Activated naive CD8-positive, alpha-beta T cell treated with anti-CD3 and anti-CD28 coated beads for 36 hours (primary cell): ENCODE data around the gene RETREG1. TPM values are rescaled to one million over a fixed set of nuclear protein-coding genes. Genes with fewer than 3 reads are reported as not detected.

ENCODE experiments used
- DNase-seq: peaks from one replicate; pipeline ENCODE4 v3.0.0; 2021
- H3K27ac Mint-ChIP-seq: one replicate; pipeline ENCODE4 v1.8.0; 2022; ENCODE audit warnings: mild to moderate bottlenecking, moderate library complexity, mixed read lengths
- H3K27me3 Mint-ChIP-seq: one replicate; pipeline ENCODE4 v1.8.0; 2022; ENCODE audit warnings: mild to moderate bottlenecking, mixed read lengths
- H3K36me3 Mint-ChIP-seq: one replicate; pipeline ENCODE4 v1.8.0; 2021; ENCODE audit warnings: mild to moderate bottlenecking, mixed read lengths
- H3K4me1 Mint-ChIP-seq: one replicate; pipeline ENCODE4 v1.8.0; 2021; ENCODE audit warnings: mixed read lengths
- H3K4me3 Mint-ChIP-seq: one replicate; pipeline ENCODE4 v1.8.0; 2022; ENCODE audit warnings: mild to moderate bottlenecking, moderate library complexity, mixed read lengths
- H3K9me3 Mint-ChIP-seq: one replicate; pipeline ENCODE4 v1.8.0; 2022; ENCODE audit warnings: mixed read lengths
- total RNA-seq, 2 experiments: library from RNA; stranded (reverse); gene quantifications; one replicate each; pipeline ENCODE4 v1.2.3, GENCODE V29; 2021

The RETREG1 gene
- total RNA-seq, 2 experiments from 2014 or later = 25.1 to 27.3 TPM

DNA sequence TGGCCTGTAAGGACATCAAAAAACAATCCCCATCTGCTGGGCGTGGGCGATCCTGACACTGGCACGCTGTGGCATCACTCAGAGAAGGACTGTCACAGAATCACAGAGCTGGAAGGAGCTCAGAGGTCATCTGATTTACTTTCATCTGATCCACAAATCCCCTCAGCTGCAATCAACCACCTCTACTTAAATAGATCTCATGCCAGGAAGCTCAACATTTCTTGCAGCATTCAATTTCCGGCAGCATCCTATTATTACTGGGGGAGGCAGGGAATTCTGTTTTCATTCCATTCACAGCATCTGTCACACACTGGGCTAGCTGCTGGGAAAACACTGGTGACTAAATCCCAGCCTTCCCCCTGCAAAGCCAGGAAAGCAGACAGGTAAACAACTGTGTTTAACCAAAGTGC lies 38.3 kb downstream of the RETREG1 start:
- Mint-ChIP-seq H3K27me3 (no peaks in the 10 kb centered on the region), H3K36me3 (peaks cover 15% of the 10 kb centered on the region), H3K4me3 (no peak overlapping the region), H3K4me1 (peaks cover 36% of the 10 kb centered on the region), H3K27ac (no peak overlapping the region), H3K9me3 (peaks cover 5% of the 10 kb centered on the region)
- no peak for DNase-seq

DNA sequence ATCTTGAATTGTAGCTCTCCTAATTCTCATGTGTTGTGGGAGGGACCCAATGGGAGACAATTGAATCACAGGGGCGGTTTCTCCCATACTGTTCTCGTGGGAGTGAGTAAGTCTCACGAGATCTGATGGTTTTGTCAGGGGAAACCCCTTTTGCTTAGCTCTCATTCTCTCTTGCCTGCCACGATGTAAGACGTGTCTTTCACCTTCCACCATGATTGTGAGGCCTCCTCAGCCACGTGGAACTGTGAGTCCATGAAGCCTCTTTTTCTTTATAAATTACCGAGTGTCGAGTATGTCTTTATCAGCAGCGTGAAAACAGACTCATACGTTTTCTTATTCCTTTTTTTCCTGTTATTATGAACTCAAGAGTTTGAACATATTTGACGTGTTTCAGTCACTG lies 39.1 kb downstream of the RETREG1 start:
- Mint-ChIP-seq H3K4me1 (peaks cover 34% of the 10 kb centered on the region), H3K4me3 (no peak overlapping the region), H3K36me3 (peaks cover 17% of the 10 kb centered on the region), H3K9me3 (peaks cover 5% of the 10 kb centered on the region), H3K27me3 (no peaks in the 10 kb centered on the region), H3K27ac (no peak overlapping the region)
- peak; percentile 4 for DNase-seq

DNA sequence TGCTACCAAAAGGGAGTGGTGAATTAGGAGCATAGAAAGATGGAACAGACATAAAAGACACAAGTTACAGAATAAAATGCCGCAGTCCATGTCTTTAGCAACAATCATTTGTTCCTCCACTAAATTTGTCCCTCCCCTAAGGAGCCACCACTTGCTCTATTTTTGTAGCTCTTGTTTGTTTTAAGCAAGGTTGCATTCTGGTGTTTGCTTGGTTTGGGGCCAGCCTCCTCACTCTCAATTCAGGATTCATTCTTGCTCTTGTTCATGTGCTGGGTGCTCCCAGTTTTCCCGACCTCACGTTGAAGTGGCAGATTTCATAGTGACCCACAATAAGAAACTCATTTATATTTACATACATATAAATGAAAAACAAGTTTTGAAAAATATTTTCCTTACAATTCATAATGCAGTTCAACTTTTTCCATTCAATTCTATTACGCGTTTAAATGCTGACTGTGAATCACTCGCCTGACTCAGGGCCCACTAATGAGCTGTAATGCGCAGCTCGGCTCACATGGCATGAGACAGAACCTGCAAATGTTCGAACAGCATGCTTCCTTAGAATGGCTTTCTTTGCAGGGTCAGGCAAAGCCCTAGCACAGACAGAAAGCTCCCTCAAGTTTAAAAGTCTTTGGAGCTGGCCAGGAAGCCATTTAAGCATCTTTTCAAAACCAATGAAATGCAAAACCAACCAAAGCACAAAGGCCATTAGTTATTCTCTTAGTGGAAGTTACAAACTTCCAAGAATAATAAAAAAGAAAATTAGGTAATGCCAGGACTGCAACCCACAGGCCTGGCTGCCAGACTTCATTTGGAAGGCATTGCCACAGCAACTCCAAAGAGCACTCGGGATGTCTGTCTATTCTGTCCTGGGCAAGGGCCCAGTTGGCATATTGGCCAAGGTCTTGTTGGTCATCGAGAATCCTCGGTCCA lies 41.7 kb downstream of the RETREG1 start:
- Mint-ChIP-seq H3K27ac (no peak overlapping the region), H3K9me3 (peaks cover 5% of the 10 kb centered on the region), H3K36me3 (peaks cover 19% of the 10 kb centered on the region), H3K4me3 (no peak overlapping the region), H3K4me1 (peaks cover 24% of the 10 kb centered on the region), H3K27me3 (no peaks in the 10 kb centered on the region)
- no peak for DNase-seq

DNA sequence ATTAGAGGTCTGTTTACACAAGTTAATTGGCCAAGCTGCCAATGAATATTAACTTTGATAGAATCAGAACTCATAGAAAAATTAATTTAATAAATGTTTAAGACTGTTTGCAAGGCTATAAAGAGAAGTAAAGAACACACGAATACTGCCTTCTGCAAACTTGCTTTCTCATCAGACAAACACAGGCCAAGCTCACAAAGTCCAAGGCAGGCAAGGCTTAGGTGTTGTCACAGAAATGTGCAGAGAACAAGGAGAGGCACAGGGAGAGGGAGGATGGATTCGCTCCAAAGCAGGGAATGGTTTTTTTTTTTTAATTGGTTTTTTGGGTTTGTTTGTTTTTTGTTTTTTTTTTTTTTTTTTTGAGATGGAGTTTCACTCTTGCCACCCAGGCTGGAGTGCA lies 43.4 kb downstream of the RETREG1 start:
- no peak for DNase-seq
- H3K4me1 Mint-ChIP-seq = peaks cover 20% of the 10 kb centered on the region
- H3K27ac Mint-ChIP-seq = no peak overlapping the region
- no peak overlapping the region for H3K4me3 Mint-ChIP-seq
- H3K9me3 Mint-ChIP-seq = peaks cover 5% of the 10 kb centered on the region
- peaks cover 23% of the 10 kb centered on the region for H3K36me3 Mint-ChIP-seq
- H3K27me3 Mint-ChIP-seq = no peaks in the 10 kb centered on the region

DNA sequence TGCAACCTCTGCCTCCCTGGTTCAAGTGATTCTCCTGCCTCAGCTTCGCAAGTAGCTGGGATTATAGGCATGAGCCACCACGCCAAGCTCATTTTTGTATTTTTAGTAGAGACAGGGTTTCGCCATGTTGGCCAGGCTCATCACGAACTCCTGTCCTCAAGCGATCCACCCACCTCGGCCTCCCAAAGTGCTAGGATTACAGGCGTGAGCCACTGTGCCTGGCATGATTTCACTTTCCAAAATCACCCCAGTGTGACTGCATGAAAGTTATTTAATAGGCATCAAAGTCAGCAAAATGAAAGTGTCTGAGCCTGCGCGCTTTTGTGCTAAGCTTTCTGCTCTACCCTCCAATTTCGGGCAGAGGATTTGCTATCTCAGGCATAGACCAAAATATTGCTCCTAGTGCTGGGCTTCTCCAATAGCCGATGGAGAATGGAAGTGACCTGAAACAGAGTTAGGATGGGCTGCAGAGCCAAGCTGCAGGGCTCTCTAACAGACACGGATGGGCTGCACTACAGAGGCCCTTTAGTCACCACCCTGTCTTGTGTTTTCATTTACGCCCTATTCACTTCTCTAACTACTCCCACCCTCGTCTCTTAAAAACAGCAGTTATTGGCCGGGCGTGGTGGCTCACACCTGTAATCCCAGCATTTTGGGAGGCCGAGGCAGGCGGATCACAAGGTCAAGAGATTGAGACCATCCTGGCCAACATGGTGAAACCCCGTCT lies 44.3 kb downstream of the RETREG1 start:
- no peak overlapping the region for H3K27ac Mint-ChIP-seq
- peaks cover 13% of the 10 kb centered on the region for H3K4me1 Mint-ChIP-seq
- no peak overlapping the region for H3K4me3 Mint-ChIP-seq
- DNase-seq = no peak
- H3K27me3 Mint-ChIP-seq = no peaks in the 10 kb centered on the region
- no peaks in the 10 kb centered on the region for H3K9me3 Mint-ChIP-seq
- H3K36me3 Mint-ChIP-seq = peaks cover 18% of the 10 kb centered on the region

DNA sequence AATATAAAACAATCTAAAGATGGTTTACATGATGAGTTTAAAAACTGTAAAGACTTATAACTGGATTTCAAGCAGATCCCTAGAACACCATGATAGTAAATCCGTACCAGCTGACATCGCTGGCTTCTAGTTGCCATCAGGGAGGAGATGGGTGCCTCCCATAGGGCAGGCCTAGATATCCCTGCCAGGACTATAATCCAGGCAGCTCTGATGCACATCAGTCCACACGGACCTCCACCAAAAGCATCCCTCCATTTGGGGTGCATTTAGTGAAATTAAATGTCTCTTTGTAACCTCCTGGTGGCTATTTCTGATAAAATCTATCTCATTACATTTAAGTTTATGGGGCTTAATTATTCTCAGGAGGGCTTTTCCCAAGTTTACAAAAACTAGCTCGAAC lies 45.8 kb downstream of the RETREG1 start:
- no peak for DNase-seq
- H3K27ac Mint-ChIP-seq = no peak overlapping the region
- H3K27me3 Mint-ChIP-seq = no peaks in the 10 kb centered on the region
- no peak overlapping the region for H3K4me3 Mint-ChIP-seq
- peaks cover 21% of the 10 kb centered on the region for H3K36me3 Mint-ChIP-seq
- H3K9me3 Mint-ChIP-seq = no peaks in the 10 kb centered on the region
- H3K4me1 Mint-ChIP-seq = peaks cover 18% of the 10 kb centered on the region

DNA sequence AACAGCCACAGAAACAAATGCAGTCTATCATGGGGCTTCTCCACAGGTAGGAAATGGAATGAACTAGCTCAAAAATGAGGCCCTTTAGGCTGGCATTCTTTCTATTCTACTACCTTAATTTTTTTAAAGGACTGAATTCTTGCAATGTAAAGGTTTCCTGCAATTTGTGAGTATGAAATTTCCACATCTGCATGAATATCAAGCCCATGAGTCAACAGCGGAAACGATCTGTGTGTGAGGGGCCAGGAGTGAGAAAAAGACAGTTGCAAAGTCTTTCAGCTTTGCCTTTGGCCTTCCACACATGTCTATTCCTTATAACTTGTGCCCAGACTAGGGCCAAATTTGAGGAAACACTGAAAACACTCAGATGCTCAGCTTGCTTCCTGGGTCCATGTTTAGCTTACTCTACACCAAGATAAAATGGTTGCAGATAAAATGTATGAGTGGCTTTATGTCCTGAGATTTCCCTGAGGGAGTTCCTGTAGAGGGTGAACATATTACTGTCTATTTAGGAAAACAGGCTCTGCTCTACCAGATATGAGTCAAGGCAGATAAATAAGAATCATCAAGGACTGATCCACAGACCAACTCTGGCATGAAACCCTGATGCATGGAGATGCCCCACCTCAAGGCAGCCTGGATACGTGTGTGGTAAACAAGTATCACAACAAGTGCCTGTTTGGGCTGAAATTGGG lies 46.5 kb downstream of the RETREG1 start:
- H3K4me1 Mint-ChIP-seq = peaks cover 18% of the 10 kb centered on the region
- no peaks in the 10 kb centered on the region for H3K9me3 Mint-ChIP-seq
- H3K36me3 Mint-ChIP-seq = peaks cover 21% of the 10 kb centered on the region
- no peak overlapping the region for H3K4me3 Mint-ChIP-seq
- DNase-seq = no peak
- H3K27ac Mint-ChIP-seq = no peak overlapping the region
- no peaks in the 10 kb centered on the region for H3K27me3 Mint-ChIP-seq

DNA sequence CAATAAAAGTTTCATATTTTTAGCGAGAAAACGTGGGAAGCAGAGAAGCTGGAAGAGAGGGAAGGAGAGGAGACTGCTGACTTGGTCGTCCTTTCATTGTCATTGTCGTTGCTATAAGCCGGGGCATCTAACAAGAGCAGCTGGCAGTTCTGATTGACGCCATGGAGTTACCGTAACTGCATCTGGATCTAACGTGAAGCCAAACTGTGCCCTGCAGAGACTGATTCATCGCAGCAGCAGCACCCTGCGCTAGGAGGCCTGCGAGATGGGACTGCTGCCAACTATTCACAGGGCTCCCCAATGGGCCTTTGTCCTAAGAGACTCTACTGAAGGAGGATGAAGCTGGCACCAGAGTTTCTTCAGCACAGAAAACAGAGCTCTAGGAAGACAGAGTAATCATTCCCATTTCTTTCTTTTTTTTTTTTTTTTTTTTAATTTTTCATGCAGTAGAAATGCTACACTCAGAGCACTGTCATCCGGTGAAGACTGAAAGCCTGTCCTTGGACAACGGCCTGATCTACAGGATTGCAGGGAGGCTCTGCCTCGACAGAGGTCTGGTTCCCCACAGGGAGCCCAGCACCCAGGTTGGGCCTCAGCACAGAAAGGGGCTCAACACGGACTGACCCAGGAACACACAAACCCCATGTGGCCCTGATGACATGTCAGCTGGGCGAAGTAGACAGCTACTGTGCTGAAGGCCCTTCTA lies 47.8 kb downstream of the RETREG1 start:
- peaks cover 21% of the 10 kb centered on the region for H3K36me3 Mint-ChIP-seq
- DNase-seq = no peak
- no peak overlapping the region for H3K4me3 Mint-ChIP-seq
- H3K27ac Mint-ChIP-seq = no peak overlapping the region
- H3K4me1 Mint-ChIP-seq = peaks cover 12% of the 10 kb centered on the region
- no peaks in the 10 kb centered on the region for H3K27me3 Mint-ChIP-seq
- H3K9me3 Mint-ChIP-seq = no peaks in the 10 kb centered on the region

DNA sequence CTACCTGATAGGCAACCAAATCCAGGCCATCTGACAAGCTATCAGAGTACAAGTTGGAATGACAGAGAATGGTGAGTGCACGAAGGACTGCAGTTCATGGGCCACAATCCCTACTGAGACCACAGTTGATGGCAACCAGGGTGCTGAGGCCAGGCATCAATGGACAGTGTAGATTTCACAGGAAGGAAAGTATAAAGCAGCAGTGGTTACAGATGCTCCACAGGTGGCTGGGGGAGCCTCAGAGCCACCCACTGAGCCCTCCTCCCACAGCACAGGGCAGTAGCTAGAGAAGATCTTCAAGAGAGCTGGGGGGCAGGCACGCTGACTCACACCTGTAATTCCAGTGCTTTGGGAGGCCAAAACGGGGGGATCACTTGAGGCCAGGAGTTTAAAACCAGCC lies 49.4 kb downstream of the RETREG1 start:
- no peak for DNase-seq
- Mint-ChIP-seq H3K27ac (no peak overlapping the region), H3K27me3 (no peaks in the 10 kb centered on the region), H3K9me3 (no peaks in the 10 kb centered on the region), H3K4me3 (no peak overlapping the region), H3K4me1 (peaks cover 10% of the 10 kb centered on the region), H3K36me3 (peaks cover 23% of the 10 kb centered on the region)

DNA sequence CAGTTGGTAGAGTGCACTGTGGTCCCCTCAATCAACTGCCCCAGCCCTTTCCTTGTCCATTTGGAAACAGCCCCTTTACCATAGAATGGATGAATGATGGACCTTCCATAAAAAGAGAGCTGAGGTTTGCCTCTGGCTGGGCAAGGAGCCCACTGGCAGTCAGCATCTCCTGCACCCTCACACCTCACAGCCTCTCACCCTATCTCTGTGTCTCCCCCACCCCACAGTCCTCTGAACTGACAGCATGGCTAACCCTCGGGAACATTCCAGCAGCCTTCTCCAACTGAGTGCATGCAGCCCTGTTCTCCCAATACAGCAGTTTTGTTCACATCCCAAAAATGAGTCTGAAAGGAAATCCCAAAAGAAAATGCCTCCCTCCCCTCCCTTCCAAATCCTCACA lies 51.7 kb downstream of the RETREG1 start:
- H3K4me3 Mint-ChIP-seq = no peak overlapping the region

DNA sequence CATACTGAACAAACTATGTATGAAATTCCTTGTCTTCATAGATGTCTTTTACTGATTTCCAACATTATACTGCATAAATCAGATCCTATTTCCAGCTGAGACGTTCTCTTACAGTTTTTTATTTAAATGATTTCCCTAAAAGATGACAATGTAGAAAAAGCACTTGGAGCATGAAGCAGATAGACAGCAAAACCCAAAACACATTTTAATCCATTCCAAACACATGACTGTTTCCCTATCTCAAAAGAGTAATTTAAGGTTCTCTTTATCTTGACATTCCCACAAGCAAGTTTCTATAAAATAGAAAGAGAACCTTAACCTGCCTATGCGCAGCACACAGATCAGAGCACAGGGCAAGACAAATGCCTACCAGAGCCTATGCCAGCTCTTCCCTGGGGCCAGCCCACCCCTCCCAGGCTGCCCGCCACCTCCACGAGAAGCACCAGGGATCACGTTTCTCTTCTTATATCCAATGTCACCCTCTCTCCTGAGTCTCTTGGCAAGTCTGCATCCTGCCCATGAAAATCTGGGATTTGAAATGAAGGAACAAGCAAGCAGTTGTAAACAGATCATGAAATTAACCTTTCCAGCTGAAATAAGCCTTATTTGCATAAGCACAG lies 52.4 kb downstream of the RETREG1 start:
- no peak overlapping the region for H3K4me3 Mint-ChIP-seq

More for the DNA sequence above, 51.7 kb downstream of the RETREG1 start:
- Mint-ChIP-seq H3K36me3 (peaks cover 26% of the 10 kb centered on the region), H3K4me1 (peaks cover 15% of the 10 kb centered on the region), H3K9me3 (no peaks in the 10 kb centered on the region), H3K27me3 (no peaks in the 10 kb centered on the region), H3K27ac (no peak overlapping the region)
- no peak for DNase-seq

DNA sequence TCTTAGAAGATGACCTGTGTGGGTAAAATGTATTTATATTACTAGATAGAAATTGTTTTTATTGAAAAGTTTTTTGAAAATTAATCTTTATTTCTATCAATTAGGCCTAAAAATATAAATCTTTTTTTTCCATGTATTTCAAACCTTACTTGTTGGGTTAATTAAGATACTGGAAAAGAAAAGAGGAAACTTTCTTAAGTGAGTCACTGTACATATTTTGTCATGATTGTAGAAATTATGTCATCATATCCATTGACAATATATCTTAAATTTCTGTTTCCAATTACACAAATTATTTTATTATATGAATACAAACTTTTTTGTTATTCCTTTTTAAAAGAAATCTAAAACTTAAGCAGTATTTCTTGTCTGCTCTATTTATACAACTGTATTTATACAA lies 53.1 kb downstream of the RETREG1 start:
- H3K4me3 Mint-ChIP-seq = no peak overlapping the region
- peaks cover 23% of the 10 kb centered on the region for H3K36me3 Mint-ChIP-seq
- peaks cover 19% of the 10 kb centered on the region for H3K4me1 Mint-ChIP-seq
- H3K9me3 Mint-ChIP-seq = no peaks in the 10 kb centered on the region
- no peak overlapping the region for H3K27ac Mint-ChIP-seq
- H3K27me3 Mint-ChIP-seq = no peaks in the 10 kb centered on the region
- no peak for DNase-seq

More for the DNA sequence above, 52.4 kb downstream of the RETREG1 start:
- DNase-seq = no peak
- H3K27me3 Mint-ChIP-seq = no peaks in the 10 kb centered on the region
- H3K9me3 Mint-ChIP-seq = no peaks in the 10 kb centered on the region
- H3K4me1 Mint-ChIP-seq = peaks cover 16% of the 10 kb centered on the region
- H3K27ac Mint-ChIP-seq = no peak overlapping the region
- peaks cover 24% of the 10 kb centered on the region for H3K36me3 Mint-ChIP-seq

DNA sequence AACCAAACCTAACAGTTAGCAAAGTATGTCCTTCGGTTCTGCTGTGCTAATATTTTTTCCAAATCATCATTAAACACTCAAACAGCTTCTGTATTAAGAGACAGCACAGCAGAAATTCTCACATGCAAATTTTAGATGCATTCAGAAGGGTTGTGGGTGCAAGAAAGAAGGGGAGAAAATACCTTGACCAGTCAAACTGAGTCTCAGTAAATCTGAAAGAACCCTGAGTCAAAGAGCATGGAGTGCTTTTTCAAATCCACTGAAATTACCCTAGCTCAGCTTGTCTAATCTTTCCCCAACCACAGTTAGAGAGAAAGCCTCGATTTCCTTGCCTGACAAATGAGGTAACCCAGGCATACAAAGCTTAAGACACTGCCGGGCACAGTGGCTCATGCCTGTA lies 55.1 kb downstream of the RETREG1 start:
- Mint-ChIP-seq H3K9me3 (no peaks in the 10 kb centered on the region), H3K36me3 (peaks cover 20% of the 10 kb centered on the region), H3K27me3 (no peaks in the 10 kb centered on the region), H3K4me3 (no peak overlapping the region), H3K27ac (no peak overlapping the region), H3K4me1 (peaks cover 21% of the 10 kb centered on the region)
- DNase-seq = no peak

DNA sequence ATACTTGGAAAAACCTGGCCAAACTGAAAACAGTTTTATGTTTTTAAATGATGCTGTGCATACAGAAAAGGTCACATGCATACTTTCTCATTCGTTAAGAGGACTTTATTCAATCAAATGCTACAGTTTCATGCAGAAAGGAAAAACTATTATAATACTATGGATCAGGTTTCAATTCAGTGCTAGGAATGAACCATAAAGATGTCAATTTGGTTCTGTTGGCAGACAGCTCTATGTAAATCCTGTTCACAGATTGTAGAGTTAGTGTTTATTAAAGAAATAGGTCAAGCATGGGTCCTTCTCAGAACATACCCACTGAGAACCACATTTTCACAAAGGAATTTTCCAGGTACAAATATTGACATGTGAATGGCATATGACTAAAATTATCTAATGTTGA lies 57.1 kb downstream of the RETREG1 start:
- Mint-ChIP-seq H3K27ac (no peak overlapping the region), H3K27me3 (no peaks in the 10 kb centered on the region)

More for the DNA sequence above, 57.1 kb downstream of the RETREG1 start:
- no peak overlapping the region for H3K4me3 Mint-ChIP-seq
- no peak for DNase-seq
- peaks cover 20% of the 10 kb centered on the region for H3K36me3 Mint-ChIP-seq
- no peaks in the 10 kb centered on the region for H3K9me3 Mint-ChIP-seq
- peaks cover 21% of the 10 kb centered on the region for H3K4me1 Mint-ChIP-seq
